ENCODE results near the gene STK38.

DNA sequence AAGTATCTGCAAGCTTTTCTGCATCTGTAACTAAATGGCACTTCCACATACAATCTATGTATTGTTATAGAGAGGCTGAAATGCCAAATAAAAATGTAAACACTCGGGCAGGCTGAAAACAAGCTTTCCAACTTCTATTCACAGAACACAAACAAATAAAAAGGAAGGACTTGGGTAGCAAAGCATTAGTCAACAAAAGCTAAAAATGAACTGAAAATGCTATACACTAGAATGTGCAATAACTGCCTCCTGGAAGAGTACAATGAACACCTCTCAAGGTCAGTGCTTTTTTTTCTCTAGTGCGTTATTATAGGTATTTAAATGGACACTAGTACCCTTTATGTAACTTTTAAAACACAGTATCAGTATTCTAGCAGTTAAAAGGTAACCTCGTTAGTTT, 31.4 kb downstream of the STK38 start:
- TF ChIP-seq GLIS3 (CRISPR knock-in tag; IDR thresholded peaks at IDR 0.05) (no peak), ZFP3 (CRISPR knock-in tag; IDR thresholded peaks at IDR 0.05) (no peak), BACH2 (CRISPR knock-in tag; IDR thresholded peaks at IDR 0.05; ENCODE audit: borderline replicate concordance) (no peak), ZNF8 (CRISPR knock-in tag; IDR thresholded peaks at IDR 0.05) (no peak), TOX (CRISPR knock-in tag; IDR thresholded peaks at IDR 0.05; ENCODE audit: borderline replicate concordance) (no peak), CSDC2 (CRISPR knock-in tag; IDR thresholded peaks at IDR 0.05) (no peak)
- TF ChIP-seq, protein P1, sequence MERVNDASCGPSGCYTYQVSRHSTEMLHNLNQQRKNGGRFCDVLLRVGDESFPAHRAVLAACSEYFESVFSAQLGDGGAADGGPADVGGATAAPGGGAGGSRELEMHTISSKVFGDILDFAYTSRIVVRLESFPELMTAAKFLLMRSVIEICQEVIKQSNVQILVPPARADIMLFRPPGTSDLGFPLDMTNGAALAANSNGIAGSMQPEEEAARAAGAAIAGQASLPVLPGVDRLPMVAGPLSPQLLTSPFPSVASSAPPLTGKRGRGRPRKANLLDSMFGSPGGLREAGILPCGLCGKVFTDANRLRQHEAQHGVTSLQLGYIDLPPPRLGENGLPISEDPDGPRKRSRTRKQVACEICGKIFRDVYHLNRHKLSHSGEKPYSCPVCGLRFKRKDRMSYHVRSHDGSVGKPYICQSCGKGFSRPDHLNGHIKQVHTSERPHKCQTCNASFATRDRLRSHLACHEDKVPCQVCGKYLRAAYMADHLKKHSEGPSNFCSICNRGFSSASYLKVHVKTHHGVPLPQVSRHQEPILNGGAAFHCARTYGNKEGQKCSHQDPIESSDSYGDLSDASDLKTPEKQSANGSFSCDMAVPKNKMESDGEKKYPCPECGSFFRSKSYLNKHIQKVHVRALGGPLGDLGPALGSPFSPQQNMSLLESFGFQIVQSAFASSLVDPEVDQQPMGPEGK (CRISPR knock-in tag; IDR thresholded peaks at IDR 0.05; ENCODE audit: borderline replicate concordance): no peak
- TF ChIP-seq, protein P2, sequence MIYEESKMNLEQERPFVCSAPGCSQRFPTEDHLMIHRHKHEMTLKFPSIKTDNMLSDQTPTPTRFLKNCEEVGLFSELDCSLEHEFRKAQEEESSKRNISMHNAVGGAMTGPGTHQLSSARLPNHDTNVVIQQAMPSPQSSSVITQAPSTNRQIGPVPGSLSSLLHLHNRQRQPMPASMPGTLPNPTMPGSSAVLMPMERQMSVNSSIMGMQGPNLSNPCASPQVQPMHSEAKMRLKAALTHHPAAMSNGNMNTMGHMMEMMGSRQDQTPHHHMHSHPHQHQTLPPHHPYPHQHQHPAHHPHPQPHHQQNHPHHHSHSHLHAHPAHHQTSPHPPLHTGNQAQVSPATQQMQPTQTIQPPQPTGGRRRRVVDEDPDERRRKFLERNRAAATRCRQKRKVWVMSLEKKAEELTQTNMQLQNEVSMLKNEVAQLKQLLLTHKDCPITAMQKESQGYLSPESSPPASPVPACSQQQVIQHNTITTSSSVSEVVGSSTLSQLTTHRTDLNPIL (CRISPR knock-in tag; IDR thresholded peaks at IDR 0.05; ENCODE audit: low read depth): no peak
